ENCODE measurements around the gene LSM4.

DNA sequence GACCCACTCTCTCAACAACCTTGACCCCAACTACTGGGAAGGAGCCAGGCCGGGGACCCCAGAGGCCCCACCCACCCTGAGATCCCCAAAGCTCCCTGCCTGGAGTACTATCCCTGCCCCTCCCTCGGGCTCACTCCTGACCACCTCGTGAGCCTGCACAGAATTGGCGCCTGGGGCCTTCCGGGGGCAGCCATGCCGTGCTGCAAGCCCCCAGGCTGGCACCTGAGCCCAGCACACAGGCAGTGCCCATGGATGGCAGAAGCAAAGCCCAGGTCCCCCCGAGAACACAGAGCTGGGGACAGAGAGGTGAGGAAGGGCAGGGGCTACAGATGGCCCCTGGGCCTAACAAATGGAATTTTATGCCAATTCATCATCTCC, 13.9 kb downstream of the LSM4 start:
- no peak for TF ChIP-seq POLR2A (IDR thresholded peaks at IDR 0.05; ENCODE audit: low read length)
- no peak for TF ChIP-seq GATA1 (IDR thresholded peaks at IDR 0.05; ENCODE audit: low read depth, low read length)
